Stimulated activated CD4-positive, alpha-beta T cell treated with anti-CD3 and anti-CD28 coated beads, Interleukin-12 subunit alpha, Interleukin-12 subunit beta, amount 100 ng/mL, for 24 hours (primary cell): Measurements from ENCODE around the gene CHRND.

ENCODE experiments used
- DNase-seq, 2 experiments: peaks; one replicate each; pipeline ENCODE4 v3.0.0-alpha.2; 2020; ENCODE audit warnings: low read depth in 2 of 2

Gene CHRND

GRCh38 chr2:232502911-232503808 lies 22.8 kb upstream of the CHRND start:
- DNase-seq = no peak

- no peak for DNase-seq
Observed at GRCh38 chr2:232503809-232504323, 22.1 kb upstream of the CHRND start.

- DNase-seq = no peak
Observed at GRCh38 chr2:232504438-232504837, 21.5 kb upstream of the CHRND start.

- DNase-seq = no peak
Observed at GRCh38 chr2:232505856-232506255, 20.1 kb upstream of the CHRND start.

GRCh38 chr2:232506709-232507108 lies 19.3 kb upstream of the CHRND start:
- no peak for DNase-seq

- no peak for DNase-seq
Observed at GRCh38 chr2:232508251-232508650, 17.7 kb upstream of the CHRND start.

GRCh38 chr2:232511336-232511890 lies 14.5 kb upstream of the CHRND start:
- DNase-seq = no peak

- no peak for DNase-seq
Observed at GRCh38 chr2:232512602-232513001, 13.4 kb upstream of the CHRND start.

- no peak for DNase-seq
Observed at GRCh38 chr2:232513353-232513752, 12.6 kb upstream of the CHRND start.

- no peak for DNase-seq
Observed at GRCh38 chr2:232515639-232516038, 10.3 kb upstream of the CHRND start.

- DNase-seq = no peak
Observed at GRCh38 chr2:232516551-232516950, 9.4 kb upstream of the CHRND start.

- no peak for DNase-seq
Observed at GRCh38 chr2:232518844-232519243, 7.1 kb upstream of the CHRND start.

GRCh38 chr2:232519581-232520438 lies 6.2 kb upstream of the CHRND start, which contains the start of gene PRSS56:
Gene PRSS56, plus strand, starts transcription at chr2:232520388. Its CDS starts 211 bp downstream, at chr2:232520599.
- no peak for DNase-seq

- no peak for DNase-seq
Observed at GRCh38 chr2:232520489-232520888, 5.5 kb upstream of the CHRND start.

GRCh38 chr2:232521098-232521497 lies 4.9 kb upstream of the CHRND start:
- no peak for DNase-seq

GRCh38 chr2:232521959-232522622 lies 3.9 kb upstream of the CHRND start:
- peak; percentile 31 to 62 for DNase-seq

GRCh38 chr2:232522623-232523401 lies 3.1 kb upstream of the CHRND start:
- DNase-seq = no peak

- DNase-seq = no peak
Observed at GRCh38 chr2:232523402-232523681, 2.6 kb upstream of the CHRND start.

- DNase-seq = peak in 1 of 2 experiments; percentile 43
Observed at GRCh38 chr2:232523682-232524597, 2.0 kb upstream of the CHRND start.

GRCh38 chr2:232524771-232525170 lies 1.2 kb upstream of the CHRND start:
- DNase-seq = no peak
